ENCODE results near the gene VPS54. TPM values are rescaled to one million over a fixed set of nuclear protein-coding genes. Genes with fewer than 3 reads are reported as not detected.

The VPS54 gene
- polyA plus RNA-seq, 3 donors: 11.4 to 17.3 (median 11.5) TPM

DNA sequence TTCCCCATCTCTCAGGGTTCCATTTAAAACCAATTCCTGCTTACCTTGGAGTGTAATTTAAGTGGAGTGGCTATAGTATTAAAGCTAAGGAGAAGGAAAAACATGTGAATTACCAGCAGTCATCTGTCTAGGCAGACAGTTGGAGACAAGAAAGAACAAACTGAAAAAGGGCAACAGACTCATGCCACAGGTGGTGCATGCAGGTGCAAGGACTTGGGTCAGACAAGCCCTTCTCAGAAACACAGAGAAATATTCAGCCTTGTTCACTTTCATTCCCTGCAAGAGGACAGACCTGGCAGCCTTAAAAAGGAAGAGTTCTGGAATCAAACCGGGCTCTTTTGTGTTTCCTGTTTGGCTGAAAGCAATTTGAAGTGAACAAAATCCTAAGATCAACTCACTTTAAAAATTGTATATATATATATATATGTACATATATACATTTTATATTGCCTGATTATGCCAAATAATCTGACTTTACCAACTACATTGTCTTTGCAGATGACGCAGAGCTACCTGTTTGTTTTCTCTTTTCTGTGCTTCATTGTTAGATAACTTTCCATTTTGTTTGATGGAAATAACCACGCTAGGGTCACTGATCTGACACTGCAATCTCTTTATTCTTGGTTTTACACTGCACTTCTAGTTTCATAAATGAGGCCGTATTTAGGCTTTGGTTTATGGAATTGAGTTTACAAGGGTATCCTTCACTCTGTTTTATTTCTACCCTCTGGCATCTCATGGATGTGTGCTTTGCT, 35.1 kb upstream of the VPS54 start:
- peaks cover 0 to 3% (median 0%) of the 10 kb centered on the region in 3 donors for H3K27me3 Mint-ChIP-seq (ENCODE audit: low read depth in 3 of 3)

DNA sequence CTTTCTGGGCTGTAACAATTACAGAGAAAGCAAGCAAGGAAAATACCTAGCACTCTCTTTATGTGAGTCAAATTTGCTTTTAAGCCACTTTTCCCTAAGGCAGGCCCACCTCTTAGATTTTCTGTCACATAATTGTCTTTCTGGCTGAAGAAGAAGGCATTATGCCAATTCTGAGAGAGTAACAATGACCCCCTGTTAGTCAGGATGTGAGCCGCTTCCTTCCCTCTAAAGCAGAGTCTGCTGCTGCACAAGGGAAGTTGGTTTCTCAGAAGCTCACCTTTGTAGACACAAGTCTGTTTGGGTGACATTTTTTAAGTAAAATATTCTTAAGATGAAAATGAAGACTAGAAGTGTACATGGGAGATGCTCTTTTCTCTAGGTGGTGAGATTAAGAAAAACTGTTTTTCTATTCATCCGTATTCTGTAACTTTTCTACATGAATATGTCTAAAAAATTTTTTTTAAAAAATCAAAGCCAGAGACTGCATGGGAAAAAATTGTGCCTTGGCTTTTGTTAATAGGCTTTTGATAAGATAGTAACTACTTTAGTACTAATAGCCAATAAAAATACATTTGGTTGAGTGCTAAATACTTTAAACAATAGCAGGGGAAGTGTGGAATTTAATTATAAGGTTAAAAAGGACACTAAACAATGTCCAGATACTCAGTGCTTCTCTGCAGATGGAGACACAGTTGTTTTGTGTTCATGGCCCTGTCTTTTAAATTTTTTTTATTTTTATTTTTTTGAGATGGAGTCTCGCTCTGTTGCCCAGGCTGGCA, 33.4 kb upstream of the VPS54 start:
- Histone ChIP-seq H3K4me2 (replicated peaks; ENCODE audit: extremely low read depth, low read length, poor library complexity, severe bottlenecking) (no peak overlapping the region), H3K4me3 (replicated peaks in 1 of 3; ENCODE audit: low read depth in 2 of 3, low read length in 3 of 3) (no peak overlapping the region), H3K27ac (ENCODE audit: low read depth in 1 of 2, low read length in 2 of 2) (no peak overlapping the region), H3K36me3 (replicated peaks in 1 of 2; ENCODE audit: control insufficient read depth in 1 of 2, insufficient read depth in 2 of 2, low read length in 2 of 2) (no peaks in the 10 kb centered on the region), H3K79me2 (ENCODE audit: insufficient read depth, low read length) (no peaks in the 10 kb centered on the region), H4K20me1 (ENCODE audit: insufficient read depth, low read length) (no peaks in the 10 kb centered on the region), H3K27me3 (ENCODE audit: control insufficient read depth in 2 of 2, insufficient read depth in 2 of 2, low read length in 2 of 2) (no peaks in the 10 kb centered on the region), H2AFZ (ENCODE audit: insufficient read depth, low read depth, low read length, poor library complexity, severe bottlenecking) (no peak overlapping the region), H3K9me3 (replicated peaks in 1 of 2; ENCODE audit: control insufficient read depth in 1 of 2, insufficient read depth in 1 of 2, low read length in 2 of 2) (no peaks in the 10 kb centered on the region), H3K4me1 (ENCODE audit: control insufficient read depth in 1 of 2, insufficient read depth in 2 of 2, low read length in 2 of 2) (peaks cover 7 to 9% of the 10 kb centered on the region in 2 donors), H3K9ac (ENCODE audit: insufficient read depth, low read length, poor library complexity, severe bottlenecking) (no peak overlapping the region)
- Mint-ChIP-seq H3K9me3 (no peaks in the 10 kb centered on the region), H3K4me3 (no peak overlapping the region), H3K4me1 (peaks cover 11% of the 10 kb centered on the region), H3K27ac (no peak overlapping the region), H3K36me3 (no peaks in the 10 kb centered on the region), H3K27me3 (ENCODE audit: low read depth in 3 of 3) (peaks cover 0 to 3% (median 0%) of the 10 kb centered on the region in 3 donors)
- intact Hi-C loops (cut with micrococcal nuclease): loop anchor here (5.0 to 10.0 kb wide), 2 partner anchors 432 to 435 kb away; no protein-coding TSS in a partner anchor
- WGBS (ENCODE audit: insufficient coverage): no CpG with 5 or more reads among the region's 3 CpGs
- peak in 1 of 3 donors; percentile 12 for DNase-seq
- TF ChIP-seq, protein P1, sequence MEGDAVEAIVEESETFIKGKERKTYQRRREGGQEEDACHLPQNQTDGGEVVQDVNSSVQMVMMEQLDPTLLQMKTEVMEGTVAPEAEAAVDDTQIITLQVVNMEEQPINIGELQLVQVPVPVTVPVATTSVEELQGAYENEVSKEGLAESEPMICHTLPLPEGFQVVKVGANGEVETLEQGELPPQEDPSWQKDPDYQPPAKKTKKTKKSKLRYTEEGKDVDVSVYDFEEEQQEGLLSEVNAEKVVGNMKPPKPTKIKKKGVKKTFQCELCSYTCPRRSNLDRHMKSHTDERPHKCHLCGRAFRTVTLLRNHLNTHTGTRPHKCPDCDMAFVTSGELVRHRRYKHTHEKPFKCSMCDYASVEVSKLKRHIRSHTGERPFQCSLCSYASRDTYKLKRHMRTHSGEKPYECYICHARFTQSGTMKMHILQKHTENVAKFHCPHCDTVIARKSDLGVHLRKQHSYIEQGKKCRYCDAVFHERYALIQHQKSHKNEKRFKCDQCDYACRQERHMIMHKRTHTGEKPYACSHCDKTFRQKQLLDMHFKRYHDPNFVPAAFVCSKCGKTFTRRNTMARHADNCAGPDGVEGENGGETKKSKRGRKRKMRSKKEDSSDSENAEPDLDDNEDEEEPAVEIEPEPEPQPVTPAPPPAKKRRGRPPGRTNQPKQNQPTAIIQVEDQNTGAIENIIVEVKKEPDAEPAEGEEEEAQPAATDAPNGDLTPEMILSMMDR (IDR thresholded peaks at IDR 0.05): no peak

More for the DNA sequence above, 35.1 kb upstream of the VPS54 start:
- Histone ChIP-seq H3K4me2 (replicated peaks; ENCODE audit: extremely low read depth, low read length, poor library complexity, severe bottlenecking) (no peak overlapping the region), H3K27me3 (ENCODE audit: control insufficient read depth in 2 of 2, insufficient read depth in 2 of 2, low read length in 2 of 2) (no peaks in the 10 kb centered on the region), H3K27ac (ENCODE audit: low read depth in 1 of 2, low read length in 2 of 2) (no peak overlapping the region), H3K9me3 (replicated peaks in 1 of 2; ENCODE audit: control insufficient read depth in 1 of 2, insufficient read depth in 1 of 2, low read length in 2 of 2) (no peaks in the 10 kb centered on the region), H3K4me3 (replicated peaks in 1 of 3; ENCODE audit: low read depth in 2 of 3, low read length in 3 of 3) (no peak overlapping the region), H3K4me1 (ENCODE audit: control insufficient read depth in 1 of 2, insufficient read depth in 2 of 2, low read length in 2 of 2) (peaks cover 7 to 9% of the 10 kb centered on the region in 2 donors), H3K79me2 (ENCODE audit: insufficient read depth, low read length) (no peaks in the 10 kb centered on the region), H4K20me1 (ENCODE audit: insufficient read depth, low read length) (no peaks in the 10 kb centered on the region), H3K36me3 (replicated peaks in 1 of 2; ENCODE audit: control insufficient read depth in 1 of 2, insufficient read depth in 2 of 2, low read length in 2 of 2) (no peaks in the 10 kb centered on the region), H3K9ac (ENCODE audit: insufficient read depth, low read length, poor library complexity, severe bottlenecking) (no peak overlapping the region), H2AFZ (ENCODE audit: insufficient read depth, low read depth, low read length, poor library complexity, severe bottlenecking) (no peak overlapping the region)
- WGBS (ENCODE audit: insufficient coverage): no CpG with 5 or more reads among the region's 4 CpGs
- Mint-ChIP-seq H3K27ac (no peak overlapping the region), H3K4me1 (peaks cover 11% of the 10 kb centered on the region), H3K9me3 (no peaks in the 10 kb centered on the region), H3K4me3 (no peak overlapping the region), H3K36me3 (no peaks in the 10 kb centered on the region)
- intact Hi-C loops (cut with micrococcal nuclease): loop anchor here (5.0 to 10.0 kb wide), 2 partner anchors 430 to 433 kb away; no protein-coding TSS in a partner anchor
- no peak for DNase-seq
- TF ChIP-seq, protein P1 (IDR thresholded peaks at IDR 0.05): no peak
